Measurements from ENCODE around the gene SKA1. TPM values are rescaled to one million over a fixed set of nuclear protein-coding genes. Genes with fewer than 3 reads are reported as not detected.

The SKA1 gene
- total and polyA plus RNA-seq, 5 donors = 0.11 to 0.49 (median 0.14) TPM

DNA sequence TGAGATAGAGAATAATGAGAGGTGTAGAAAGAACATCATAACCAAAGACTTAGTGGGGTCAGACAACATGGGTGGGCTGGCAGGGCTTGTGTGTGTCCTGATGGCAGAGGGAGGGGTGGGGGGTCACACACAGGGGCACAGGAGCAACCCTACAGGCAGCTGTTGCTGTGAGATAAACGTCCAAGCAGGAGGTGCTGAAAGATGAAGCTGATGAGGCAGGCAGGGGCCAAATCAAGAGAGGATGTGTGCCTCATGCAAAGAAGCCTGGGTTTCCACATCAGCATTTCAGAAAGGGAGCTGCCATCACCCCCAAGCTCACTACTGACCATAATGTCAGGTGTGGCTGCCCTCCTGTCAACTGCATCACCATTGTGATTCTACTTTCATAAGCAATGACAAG lies 16.0 kb upstream of the SKA1 start:
- intact Hi-C loops (cut with DNase I) = loop anchor here in 1 of 4 donors (10.0 kb wide), 2 partner anchors 144 to 354 kb away; no protein-coding TSS in a partner anchor

GRCh38 chr18:50359806-50360205 lies 15.0 kb upstream of the SKA1 start:
- intact Hi-C loops (cut with DNase I) = loop anchor here in 1 of 4 donors (10.0 kb wide), 2 partner anchors 145 to 355 kb away; no protein-coding TSS in a partner anchor
- WGBS = 70% methylated on average over 2 of the region's 2 CpGs
- ATAC-seq (peak; percentile 23 to 40), DNase-seq (no peak)
- Histone ChIP-seq H3K4me3 (ENCODE audit: low read length) (no peak overlapping the region), H3K27me3 (ENCODE audit: control insufficient read depth, insufficient read depth) (no peaks in the 10 kb centered on the region), H3K4me1 (ENCODE audit: control insufficient read depth, insufficient read depth, low read length) (no peaks in the 10 kb centered on the region), H3K9me3 (ENCODE audit: control insufficient read depth, low read length) (no peaks in the 10 kb centered on the region), H3K27ac (ENCODE audit: low read length) (no peak overlapping the region)

More for the DNA sequence above, 16.0 kb upstream of the SKA1 start:
- H3K4me3 ChIP-seq (ENCODE audit: low read length) = no peak overlapping the region
- no peaks in the 10 kb centered on the region for H3K27me3 ChIP-seq (ENCODE audit: control insufficient read depth, insufficient read depth)
- H3K4me1 ChIP-seq (ENCODE audit: control insufficient read depth, insufficient read depth, low read length) = no peaks in the 10 kb centered on the region
- H3K27ac ChIP-seq (ENCODE audit: low read length) = no peak overlapping the region
- H3K9me3 ChIP-seq (ENCODE audit: control insufficient read depth, low read length) = no peaks in the 10 kb centered on the region
- ATAC-seq (no peak), DNase-seq (no peak)
- WGBS = 0% methylated on average over 1 of the region's 1 CpG

GRCh38 chr18:50360611-50361010 lies 14.2 kb upstream of the SKA1 start:
- WGBS = 5% methylated on average over 2 of the region's 2 CpGs

GRCh38 chr18:50369672-50370071 lies 5.2 kb upstream of the SKA1 start:
- H3K4me3 ChIP-seq (ENCODE audit: low read length) = no peak overlapping the region
- DNase-seq = no peak
- H3K27me3 ChIP-seq (ENCODE audit: control insufficient read depth, insufficient read depth) = no peaks in the 10 kb centered on the region
- H3K27ac ChIP-seq (ENCODE audit: low read length) = no peak overlapping the region
- intact Hi-C loops (cut with DNase I) = no loop called here
- no peaks in the 10 kb centered on the region for H3K9me3 ChIP-seq (ENCODE audit: control insufficient read depth, low read length)
- no peak for ATAC-seq
- H3K4me1 ChIP-seq (ENCODE audit: control insufficient read depth, insufficient read depth, low read length) = no peaks in the 10 kb centered on the region

More at GRCh38 chr18:50360611-50361010, 14.2 kb upstream of the SKA1 start:
- Histone ChIP-seq H3K4me3 (ENCODE audit: low read length) (no peak overlapping the region), H3K9me3 (ENCODE audit: control insufficient read depth, low read length) (no peaks in the 10 kb centered on the region), H3K27ac (ENCODE audit: low read length) (no peak overlapping the region), H3K4me1 (ENCODE audit: control insufficient read depth, insufficient read depth, low read length) (no peaks in the 10 kb centered on the region), H3K27me3 (ENCODE audit: control insufficient read depth, insufficient read depth) (no peaks in the 10 kb centered on the region)
- no peak for DNase-seq
- intact Hi-C loops (cut with DNase I) = no loop called here
- no peak for ATAC-seq

GRCh38 chr18:50372743-50373142 lies 2.1 kb upstream of the SKA1 start:
- DNase-seq = no peak
- 82% methylated on average over 5 of the region's 5 CpGs for WGBS
- H3K27ac ChIP-seq (ENCODE audit: low read length) = no peak overlapping the region
- no peak overlapping the region for H3K4me3 ChIP-seq (ENCODE audit: low read length)
- no peaks in the 10 kb centered on the region for H3K4me1 ChIP-seq (ENCODE audit: control insufficient read depth, insufficient read depth, low read length)
- intact Hi-C loops (cut with DNase I) = no loop called here
- ATAC-seq = no peak
- H3K27me3 ChIP-seq (ENCODE audit: control insufficient read depth, insufficient read depth) = no peaks in the 10 kb centered on the region
- H3K9me3 ChIP-seq (ENCODE audit: control insufficient read depth, low read length) = no peaks in the 10 kb centered on the region

DNA sequence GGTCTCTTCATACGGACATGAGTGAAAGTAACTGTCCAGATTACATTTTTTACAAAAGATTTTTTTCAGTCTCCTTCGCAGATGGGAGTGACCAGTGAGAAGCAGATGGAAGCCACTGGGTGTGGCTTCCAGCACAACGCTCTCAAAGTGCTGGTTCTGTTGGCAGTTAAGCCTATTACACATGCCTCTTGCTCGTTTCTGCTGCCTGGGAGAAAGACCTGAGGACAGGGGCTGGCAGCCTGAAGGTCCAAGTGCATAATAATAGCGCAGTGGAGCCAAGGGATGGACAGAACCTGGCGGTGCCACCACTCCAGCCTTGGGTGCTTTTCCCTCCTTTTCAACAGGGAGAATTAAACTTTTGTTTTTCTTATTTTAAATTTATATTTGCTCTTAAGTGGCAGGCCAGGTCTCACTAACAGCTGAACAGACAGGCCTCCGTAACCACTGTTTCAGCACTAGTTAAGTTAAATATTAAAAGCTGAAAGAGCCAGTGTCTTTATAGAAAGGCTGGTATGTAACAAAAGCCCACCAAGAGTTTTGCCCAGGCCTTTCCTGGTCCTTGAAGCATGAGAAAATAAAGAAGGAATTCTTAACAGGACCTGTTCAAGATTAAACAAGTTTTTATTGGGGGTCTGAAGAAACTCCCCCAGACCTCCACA lies 1.2 kb upstream of the SKA1 start:
- no peaks in the 10 kb centered on the region for H3K4me1 ChIP-seq (ENCODE audit: control insufficient read depth, insufficient read depth, low read length)
- no peak overlapping the region for H3K4me3 ChIP-seq (ENCODE audit: low read length)
- H3K27ac ChIP-seq (ENCODE audit: low read length) = no peak overlapping the region
- intact Hi-C loops (cut with DNase I) = no loop called here
- 82% methylated on average over 7 of the region's 7 CpGs for WGBS
- H3K9me3 ChIP-seq (ENCODE audit: control insufficient read depth, low read length) = no peaks in the 10 kb centered on the region
- no peaks in the 10 kb centered on the region for H3K27me3 ChIP-seq (ENCODE audit: control insufficient read depth, insufficient read depth)
- ATAC-seq (no peak), DNase-seq (no peak)

- H3K9me3 ChIP-seq (ENCODE audit: control insufficient read depth, low read length) = no peaks in the 10 kb centered on the region
- intact Hi-C loops (cut with DNase I) = no loop called here
- 79% methylated on average over 8 of the region's 8 CpGs for WGBS
- DNase-seq = no peak
- H3K27ac ChIP-seq (ENCODE audit: low read length) = peak overlapping the region; percentile 81
- no peaks in the 10 kb centered on the region for H3K4me1 ChIP-seq (ENCODE audit: control insufficient read depth, insufficient read depth, low read length)
- no peaks in the 10 kb centered on the region for H3K27me3 ChIP-seq (ENCODE audit: control insufficient read depth, insufficient read depth)
- peak overlapping the region; percentile 21 for H3K4me3 ChIP-seq (ENCODE audit: low read length)
- ATAC-seq = peak in 1 of 2 donors; percentile 16
These were observed 560 bp upstream of the SKA1 start for GRCh38 chr18:50374220-50374752.

DNA sequence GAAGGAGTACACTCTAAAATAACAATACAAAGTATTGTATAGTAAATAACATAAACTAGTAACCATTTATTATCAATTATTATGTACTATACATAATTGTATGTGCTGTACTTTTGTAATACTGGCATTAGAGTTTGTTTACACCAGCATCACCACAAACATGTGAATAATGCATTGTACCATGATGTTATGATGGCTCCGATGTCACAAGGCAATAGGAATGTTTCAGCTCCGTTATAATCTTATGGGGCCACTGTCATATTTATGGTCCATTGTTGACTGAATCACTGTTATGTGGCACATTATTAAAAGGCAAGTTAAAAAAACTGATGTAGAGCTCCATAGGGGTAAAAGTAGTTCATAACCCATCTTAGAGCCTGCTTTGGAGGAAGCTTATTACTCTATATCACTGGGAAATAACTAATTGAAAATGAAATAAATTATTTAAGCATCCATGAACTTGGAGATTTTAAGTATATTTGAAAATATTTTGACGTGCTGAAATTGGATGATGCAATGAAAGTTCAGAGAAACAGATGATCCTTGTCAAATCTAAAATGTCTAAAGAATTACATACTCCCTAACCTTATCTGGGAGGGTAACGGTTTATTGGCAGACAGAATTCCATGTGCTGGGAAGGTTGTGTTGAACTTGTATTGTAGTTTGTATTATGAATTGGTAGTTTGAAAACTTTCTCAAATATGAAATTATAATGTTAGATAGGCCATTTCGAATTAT lies 2.4 kb downstream of the SKA1 start:
- WGBS = 63% methylated on average over 5 of the region's 5 CpGs
- H3K4me1 ChIP-seq (ENCODE audit: control insufficient read depth, insufficient read depth, low read length) = no peaks in the 10 kb centered on the region
- no peak overlapping the region for H3K4me3 ChIP-seq (ENCODE audit: low read length)
- H3K27ac ChIP-seq (ENCODE audit: low read length) = no peak overlapping the region
- no peaks in the 10 kb centered on the region for H3K27me3 ChIP-seq (ENCODE audit: control insufficient read depth, insufficient read depth)
- DNase-seq (no peak), ATAC-seq (no peak)
- intact Hi-C loops (cut with DNase I) = no loop called here
- no peaks in the 10 kb centered on the region for H3K9me3 ChIP-seq (ENCODE audit: control insufficient read depth, low read length)

DNA sequence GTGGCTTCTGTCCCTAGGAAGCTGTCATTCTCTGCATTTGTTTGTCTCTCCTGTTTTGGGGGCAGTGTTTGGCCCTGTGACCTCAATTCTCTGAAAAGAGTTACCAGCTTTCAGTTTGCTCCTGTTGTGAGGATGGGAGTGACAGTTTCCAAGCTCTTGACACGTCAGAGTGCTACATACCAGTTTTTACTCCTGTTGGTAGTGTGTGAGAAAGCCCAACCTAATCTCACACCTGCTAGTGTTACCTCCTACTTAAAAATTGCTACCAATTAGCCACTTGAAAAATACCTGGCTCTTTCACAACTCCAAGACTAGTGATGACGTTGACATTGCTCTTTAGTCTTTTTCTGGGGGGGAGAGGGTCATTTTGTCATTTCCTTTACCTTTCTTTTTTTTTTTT lies 14.1 kb downstream of the SKA1 start:
- Histone ChIP-seq H3K4me3 (ENCODE audit: low read length) (no peak overlapping the region), H3K9me3 (ENCODE audit: control insufficient read depth, low read length) (no peaks in the 10 kb centered on the region), H3K27ac (ENCODE audit: low read length) (no peak overlapping the region), H3K4me1 (ENCODE audit: control insufficient read depth, insufficient read depth, low read length) (no peaks in the 10 kb centered on the region), H3K27me3 (ENCODE audit: control insufficient read depth, insufficient read depth) (no peaks in the 10 kb centered on the region)
- 58% methylated on average over 2 of the region's 2 CpGs for WGBS
- ATAC-seq = no peak
- intact Hi-C loops (cut with DNase I) = no loop called here
- DNase-seq = no peak

GRCh38 chr18:50393802-50394201 lies 19.0 kb downstream of the SKA1 start:
- Histone ChIP-seq H3K4me1 (ENCODE audit: control insufficient read depth, insufficient read depth, low read length) (no peaks in the 10 kb centered on the region), H3K4me3 (ENCODE audit: low read length) (no peak overlapping the region), H3K27ac (ENCODE audit: low read length) (no peak overlapping the region), H3K27me3 (ENCODE audit: control insufficient read depth, insufficient read depth) (no peaks in the 10 kb centered on the region), H3K9me3 (ENCODE audit: control insufficient read depth, low read length) (no peaks in the 10 kb centered on the region)
- 96% methylated on average over 3 of the region's 3 CpGs for WGBS
- DNase-seq = no peak
- intact Hi-C loops (cut with DNase I) = no loop called here
- no peak for ATAC-seq

GRCh38 chr18:50395093-50395492 lies 20.2 kb downstream of the SKA1 start:
- intact Hi-C loops (cut with DNase I) = no loop called here
- DNase-seq = no peak
- Histone ChIP-seq H3K9me3 (ENCODE audit: control insufficient read depth, low read length) (no peaks in the 10 kb centered on the region), H3K4me1 (ENCODE audit: control insufficient read depth, insufficient read depth, low read length) (no peaks in the 10 kb centered on the region), H3K27me3 (ENCODE audit: control insufficient read depth, insufficient read depth) (no peaks in the 10 kb centered on the region), H3K27ac (ENCODE audit: low read length) (no peak overlapping the region), H3K4me3 (ENCODE audit: low read length) (no peak overlapping the region)
- WGBS = 93% methylated on average over 2 of the region's 2 CpGs
- ATAC-seq = no peak

Measured in right cardiac atrium (tissue), 5 donors.